ENCODE results near the gene MEIS1. TPM values are rescaled to one million over a fixed set of nuclear protein-coding genes. Genes with fewer than 3 reads are reported as not detected.

The MEIS1 gene
- total RNA-seq, 1 experiment from 2014 or later = 6.2 TPM

DNA sequence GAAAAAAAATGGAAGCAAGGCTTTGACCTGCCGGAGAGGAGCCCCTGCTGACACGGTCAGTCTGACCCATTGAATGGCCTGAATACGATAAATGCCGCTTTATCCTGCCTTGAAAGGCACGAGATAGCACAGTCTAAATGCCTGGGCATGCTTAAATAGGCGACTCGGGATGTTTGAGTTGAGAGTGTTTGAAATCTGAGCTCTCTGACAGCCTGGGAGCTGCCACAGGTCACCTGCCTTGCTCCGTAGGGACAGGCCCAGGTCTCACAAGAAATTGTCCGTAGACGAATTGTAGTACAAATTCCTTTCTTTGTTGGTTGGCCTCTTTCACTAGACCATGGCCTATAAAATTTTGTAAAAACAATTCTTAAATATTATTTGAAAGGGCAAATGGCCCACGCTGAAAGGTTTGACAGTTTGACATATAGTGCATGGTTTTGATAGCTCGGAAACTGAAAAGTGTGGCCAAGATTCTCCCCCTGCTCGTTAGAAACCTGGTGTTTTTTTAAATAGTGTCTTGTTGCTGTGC lies 72.8 kb downstream of the MEIS1 start:
- H3K36me3 ChIP-seq = no peaks in the 10 kb centered on the region
- no peak for DNase-seq (ENCODE audit: low read depth in 1 of 2, low spot score in 2 of 2)
- H3K27ac ChIP-seq = no peak overlapping the region
- H3K4me3 ChIP-seq = no peak overlapping the region
- H3K4me1 ChIP-seq (replicated peaks) = peaks cover 19% of the 10 kb centered on the region
- no peaks in the 10 kb centered on the region for H3K9me3 ChIP-seq (replicated peaks)
- H3K27me3 ChIP-seq (replicated peaks) = no peaks in the 10 kb centered on the region

DNA sequence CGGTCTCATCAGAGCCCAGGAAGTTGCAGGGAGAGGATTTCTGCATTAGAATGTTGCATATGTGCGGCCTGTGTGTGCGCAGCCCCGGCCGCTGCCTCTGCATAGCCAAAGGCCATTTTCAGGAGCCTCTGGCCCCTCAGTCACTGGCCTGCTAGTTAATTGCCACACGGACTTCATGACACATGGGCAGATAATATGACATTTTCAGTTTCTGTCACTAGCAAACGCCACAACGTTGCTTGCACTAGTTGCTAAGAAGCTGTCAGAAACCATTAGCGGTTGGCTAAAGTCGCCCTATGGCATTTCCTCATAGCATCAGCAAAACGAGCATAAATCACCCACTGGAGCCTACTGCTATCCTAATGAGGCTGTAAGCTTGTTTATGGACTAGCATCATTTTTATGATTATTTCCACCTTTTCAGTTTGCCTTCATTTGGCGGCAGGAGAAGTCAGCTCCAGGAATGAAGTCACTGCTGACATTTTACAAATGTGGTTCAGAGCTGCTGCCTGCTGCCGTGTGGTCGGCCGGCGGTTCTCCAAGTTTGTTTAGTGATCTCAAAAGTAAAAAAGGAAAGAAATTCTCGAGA lies 73.7 kb downstream of the MEIS1 start:
- Histone ChIP-seq H3K9me3 (replicated peaks) (no peaks in the 10 kb centered on the region), H3K4me1 (replicated peaks) (peaks cover 19% of the 10 kb centered on the region), H3K36me3 (no peaks in the 10 kb centered on the region), H3K4me3 (no peak overlapping the region), H3K27ac (peak overlapping the region; percentile 50; the same call in 1 of the 2 replicates), H3K27me3 (replicated peaks) (no peaks in the 10 kb centered on the region)
- peak in 1 of 2 experiments; percentile 29 for DNase-seq (ENCODE audit: low read depth in 1 of 2, low spot score in 2 of 2)

DNA sequence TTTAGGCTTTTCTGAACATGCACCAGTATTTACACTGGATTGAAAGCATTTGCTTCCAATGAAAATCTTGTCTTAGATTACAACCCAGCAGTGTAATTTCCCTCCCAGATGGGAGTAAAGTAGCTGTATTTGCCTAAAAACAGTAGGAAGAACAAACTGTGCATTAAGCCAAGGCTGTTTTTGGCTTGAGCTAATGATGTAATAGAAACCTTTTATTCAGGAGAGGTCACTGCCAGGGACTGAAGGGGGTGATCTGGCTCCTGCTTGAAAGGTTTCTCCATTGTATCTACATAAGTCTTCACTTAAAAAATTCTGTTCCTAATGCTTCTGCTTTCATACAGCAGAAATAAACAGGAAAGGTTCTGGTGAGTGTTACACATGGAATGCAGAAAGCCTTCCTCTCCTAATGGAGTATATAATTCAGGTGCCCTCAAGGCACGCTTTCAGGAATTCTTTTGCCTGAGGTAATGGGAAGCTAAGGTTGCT lies 74.4 kb downstream of the MEIS1 start:
- Histone ChIP-seq H3K27ac (peak overlapping the region; percentile 50), H3K4me1 (replicated peaks) (peaks cover 19% of the 10 kb centered on the region), H3K9me3 (replicated peaks) (no peaks in the 10 kb centered on the region), H3K4me3 (no peak overlapping the region), H3K36me3 (no peaks in the 10 kb centered on the region), H3K27me3 (replicated peaks) (no peaks in the 10 kb centered on the region)
- DNase-seq (ENCODE audit: low read depth in 1 of 2, low spot score in 2 of 2) = peak in 1 of 2 experiments; percentile 45

DNA sequence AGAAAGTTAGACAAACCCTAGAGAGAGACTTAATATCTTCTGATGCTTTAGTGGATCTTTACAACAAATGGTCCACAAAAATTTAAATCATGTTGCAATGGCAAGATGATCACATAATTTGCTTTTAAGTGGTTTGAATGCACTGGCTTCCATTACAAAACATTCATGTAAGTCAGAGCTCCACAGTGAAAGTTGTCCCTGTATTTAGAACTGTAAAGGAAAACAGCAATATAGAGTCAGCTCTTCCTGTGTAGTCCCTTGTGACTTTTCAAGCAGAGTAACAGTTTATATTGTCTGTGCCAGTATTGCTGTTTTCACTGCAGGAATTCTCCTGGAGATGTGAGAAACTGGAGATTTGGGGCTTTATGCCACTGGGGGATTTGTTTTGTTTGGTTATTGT lies 77.7 kb downstream of the MEIS1 start:
- no peak overlapping the region for H3K27ac ChIP-seq
- H3K4me3 ChIP-seq = no peak overlapping the region
- DNase-seq (ENCODE audit: low read depth in 1 of 2, low spot score in 2 of 2) = no peak
- H3K36me3 ChIP-seq = no peaks in the 10 kb centered on the region
- H3K4me1 ChIP-seq (replicated peaks) = peaks cover 19% of the 10 kb centered on the region
- no peaks in the 10 kb centered on the region; the same call in 1 of the 2 replicates for H3K9me3 ChIP-seq (replicated peaks)
- H3K27me3 ChIP-seq (replicated peaks) = no peaks in the 10 kb centered on the region

DNA sequence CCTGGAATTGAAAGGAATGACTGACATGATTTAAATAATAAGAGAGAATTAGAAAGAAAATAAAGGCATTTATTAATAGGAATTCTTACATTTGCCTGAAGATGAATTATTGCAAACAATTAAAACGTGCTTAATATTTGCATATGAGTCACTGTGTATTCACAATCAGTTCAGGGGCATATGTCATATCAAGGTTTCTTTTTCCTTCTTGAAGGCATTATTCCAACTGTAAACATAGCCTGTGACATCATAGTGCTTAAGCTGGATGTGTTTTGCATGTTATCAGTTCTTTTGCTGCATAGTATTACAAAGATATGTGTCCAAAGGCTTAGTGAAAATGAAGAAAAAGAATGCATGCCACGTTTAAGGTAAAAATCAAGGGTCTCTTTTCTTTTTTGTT lies 80.8 kb downstream of the MEIS1 start:
- no peaks in the 10 kb centered on the region for H3K36me3 ChIP-seq
- no peaks in the 10 kb centered on the region for H3K27me3 ChIP-seq (replicated peaks)
- H3K9me3 ChIP-seq (replicated peaks) = no peaks in the 10 kb centered on the region; the same call in 1 of the 2 replicates
- no peak for DNase-seq (ENCODE audit: low read depth in 1 of 2, low spot score in 2 of 2)
- H3K4me1 ChIP-seq (replicated peaks) = no peaks in the 10 kb centered on the region
- H3K4me3 ChIP-seq = no peak overlapping the region
- no peak overlapping the region for H3K27ac ChIP-seq

DNA sequence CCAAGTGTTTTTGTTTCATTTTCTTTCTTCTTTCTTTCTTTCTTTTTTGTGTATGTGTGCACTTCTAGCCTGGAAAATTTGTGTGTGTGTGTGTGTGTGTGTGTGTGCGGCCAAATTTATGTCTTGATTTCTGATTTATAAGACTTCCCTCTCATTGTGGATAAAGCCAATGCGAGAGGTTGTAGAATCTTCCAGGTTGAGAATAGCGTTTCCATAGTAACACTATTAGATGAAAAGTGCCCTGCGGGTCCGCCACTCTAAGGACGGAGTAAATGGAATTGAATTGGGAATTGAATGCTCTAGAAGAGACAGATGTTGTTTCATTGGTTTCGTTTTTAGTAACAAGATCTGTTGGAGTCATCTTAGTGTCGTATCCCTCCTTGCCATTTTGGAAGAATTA lies 81.6 kb downstream of the MEIS1 start:
- H3K27me3 ChIP-seq (replicated peaks) = no peaks in the 10 kb centered on the region

DNA sequence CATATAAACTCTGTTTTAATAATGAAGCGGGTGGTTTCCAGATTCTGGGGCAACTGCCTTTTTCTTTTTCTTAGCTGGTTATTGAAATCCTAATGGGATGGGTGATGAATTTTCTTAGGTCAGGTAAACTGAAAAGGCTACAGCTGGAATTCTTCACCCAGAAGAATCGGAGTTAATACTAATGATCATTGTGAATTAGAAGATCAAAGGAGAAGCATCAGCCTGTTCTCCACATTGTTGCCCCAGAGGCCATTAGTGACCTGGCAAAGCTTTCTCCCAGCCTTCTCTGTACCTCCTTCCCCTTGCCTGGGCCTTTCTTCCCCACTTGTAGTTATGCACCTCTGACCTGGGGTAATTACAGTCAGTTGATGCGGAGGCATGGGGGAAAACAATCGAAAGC lies 82.8 kb downstream of the MEIS1 start:
- DNase-seq (ENCODE audit: low read depth in 1 of 2, low spot score in 2 of 2) = no peak
- no peaks in the 10 kb centered on the region; the same call in 1 of the 2 replicates for H3K9me3 ChIP-seq (replicated peaks)
- no peaks in the 10 kb centered on the region for H3K36me3 ChIP-seq
- no peak overlapping the region for H3K27ac ChIP-seq
- H3K27me3 ChIP-seq (replicated peaks) = no peaks in the 10 kb centered on the region
- H3K4me1 ChIP-seq (replicated peaks) = no peaks in the 10 kb centered on the region
- H3K4me3 ChIP-seq = no peak overlapping the region

More for the DNA sequence above, 81.6 kb downstream of the MEIS1 start:
- Histone ChIP-seq H3K27ac (no peak overlapping the region), H3K4me3 (no peak overlapping the region), H3K36me3 (no peaks in the 10 kb centered on the region), H3K9me3 (replicated peaks) (no peaks in the 10 kb centered on the region; the same call in 1 of the 2 replicates), H3K4me1 (replicated peaks) (no peaks in the 10 kb centered on the region)
- no peak for DNase-seq (ENCODE audit: low read depth in 1 of 2, low spot score in 2 of 2)

DNA sequence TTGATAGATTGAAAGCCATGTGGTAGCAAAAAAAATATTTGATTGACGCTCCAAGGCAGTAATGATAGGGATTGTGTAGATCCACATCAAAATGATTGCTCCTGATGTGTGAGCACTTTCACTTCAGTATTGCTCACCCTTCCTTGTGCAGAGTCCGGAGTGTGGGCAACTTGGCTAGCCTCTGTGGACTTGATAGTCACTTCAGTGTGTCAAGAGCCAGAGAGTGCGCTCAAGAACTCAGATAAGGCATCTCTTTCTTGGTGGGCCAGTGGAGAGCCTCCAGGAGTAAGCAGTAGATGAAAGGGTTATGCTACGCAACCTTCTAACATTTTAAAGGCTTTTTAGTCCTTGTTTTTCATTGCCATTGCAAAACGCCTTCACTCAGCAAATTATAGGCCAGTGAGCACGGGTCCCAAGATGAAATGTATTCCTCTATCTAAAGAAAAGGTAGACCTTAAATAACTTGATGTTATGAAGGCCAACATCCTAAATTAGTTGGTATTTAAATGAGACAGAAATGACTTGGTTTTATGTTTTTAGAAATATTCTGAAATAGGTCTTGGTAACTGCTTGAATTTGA lies 84.4 kb downstream of the MEIS1 start:
- no peaks in the 10 kb centered on the region for H3K36me3 ChIP-seq
- no peaks in the 10 kb centered on the region for H3K4me1 ChIP-seq (replicated peaks)
- no peaks in the 10 kb centered on the region for H3K27me3 ChIP-seq (replicated peaks)
- H3K27ac ChIP-seq = no peak overlapping the region
- DNase-seq (ENCODE audit: low read depth in 1 of 2, low spot score in 2 of 2) = no peak
- H3K9me3 ChIP-seq (replicated peaks) = no peaks in the 10 kb centered on the region; the same call in 1 of the 2 replicates
- H3K4me3 ChIP-seq = no peak overlapping the region

DNA sequence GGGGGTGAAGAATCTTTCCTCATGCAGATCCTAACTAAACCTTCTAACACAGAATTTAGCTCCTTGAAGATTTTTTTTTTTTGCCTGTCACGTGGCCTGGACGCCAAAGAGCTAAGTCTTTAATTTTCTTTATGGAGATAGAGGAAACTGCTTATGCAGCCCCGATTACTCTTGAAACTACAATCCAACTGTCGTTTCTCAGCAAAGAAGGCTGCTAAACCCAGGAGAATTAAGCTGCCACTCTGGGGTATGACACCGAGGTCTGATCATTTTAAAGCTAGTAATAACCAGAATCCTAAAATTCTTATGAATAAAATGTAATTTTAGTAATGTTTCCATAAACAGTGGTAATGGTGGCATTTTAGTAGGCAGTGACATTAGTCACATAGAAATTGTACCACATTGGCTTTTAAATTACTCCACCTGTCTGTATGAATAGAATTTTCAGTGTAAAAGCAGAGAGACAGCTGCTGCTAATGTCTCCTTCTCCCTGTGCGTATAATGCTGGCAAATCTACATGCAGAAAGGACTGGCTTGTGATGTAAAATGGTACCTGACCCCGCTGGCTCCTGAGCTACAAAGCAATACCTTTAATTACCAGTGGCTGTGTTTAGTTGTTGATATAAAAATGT lies 86.5 kb downstream of the MEIS1 start:
- Histone ChIP-seq H3K27ac (no peak overlapping the region), H3K36me3 (no peaks in the 10 kb centered on the region), H3K27me3 (replicated peaks) (no peaks in the 10 kb centered on the region), H3K4me3 (no peak overlapping the region), H3K9me3 (replicated peaks) (no peaks in the 10 kb centered on the region; the same call in 1 of the 2 replicates), H3K4me1 (replicated peaks) (no peaks in the 10 kb centered on the region)
- DNase-seq (ENCODE audit: low read depth in 1 of 2, low spot score in 2 of 2) = no peak

DNA sequence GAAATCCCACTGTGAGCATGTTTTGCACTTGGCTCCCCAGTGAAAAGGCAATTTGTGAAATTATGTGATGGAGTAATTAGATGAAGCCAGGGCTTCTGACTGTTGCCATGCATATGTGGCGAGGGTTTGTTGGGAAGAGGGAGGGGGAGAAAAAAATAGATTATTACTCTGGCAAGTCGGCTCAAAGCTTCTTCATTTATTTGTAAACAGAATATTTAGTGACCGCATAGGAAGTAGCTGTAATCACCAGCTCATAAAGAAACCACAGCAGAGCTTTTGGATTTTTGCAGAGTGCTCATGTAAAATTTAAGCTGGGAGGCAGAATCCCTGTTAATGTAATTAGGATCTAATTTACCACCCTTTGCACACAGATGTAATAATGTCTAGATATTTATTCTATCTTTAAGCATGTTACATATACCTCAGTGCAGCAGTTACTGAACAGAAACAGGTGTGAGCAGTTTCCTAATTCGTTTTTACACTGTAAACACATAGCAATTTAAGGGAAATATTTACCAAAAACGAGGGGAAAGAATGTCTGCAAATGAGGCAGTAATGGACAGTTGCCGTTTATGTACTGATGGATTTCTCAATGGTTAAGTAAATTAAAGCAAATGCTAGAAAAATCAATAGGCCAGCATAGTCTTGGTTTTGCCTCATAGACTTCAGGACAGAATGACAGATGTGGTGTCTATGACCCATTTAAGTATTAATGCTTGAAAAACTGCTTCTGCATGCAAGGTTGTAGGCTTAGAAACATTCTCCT lies 87.9 kb downstream of the MEIS1 start:
- H3K9me3 ChIP-seq (replicated peaks) = no peaks in the 10 kb centered on the region; the same call in 1 of the 2 replicates
- H3K27ac ChIP-seq = no peak overlapping the region
- H3K36me3 ChIP-seq = no peaks in the 10 kb centered on the region
- DNase-seq (ENCODE audit: low read depth in 1 of 2, low spot score in 2 of 2) = no peak
- no peak overlapping the region for H3K4me3 ChIP-seq
- H3K27me3 ChIP-seq (replicated peaks) = no peaks in the 10 kb centered on the region
- H3K4me1 ChIP-seq (replicated peaks) = no peaks in the 10 kb centered on the region

DNA sequence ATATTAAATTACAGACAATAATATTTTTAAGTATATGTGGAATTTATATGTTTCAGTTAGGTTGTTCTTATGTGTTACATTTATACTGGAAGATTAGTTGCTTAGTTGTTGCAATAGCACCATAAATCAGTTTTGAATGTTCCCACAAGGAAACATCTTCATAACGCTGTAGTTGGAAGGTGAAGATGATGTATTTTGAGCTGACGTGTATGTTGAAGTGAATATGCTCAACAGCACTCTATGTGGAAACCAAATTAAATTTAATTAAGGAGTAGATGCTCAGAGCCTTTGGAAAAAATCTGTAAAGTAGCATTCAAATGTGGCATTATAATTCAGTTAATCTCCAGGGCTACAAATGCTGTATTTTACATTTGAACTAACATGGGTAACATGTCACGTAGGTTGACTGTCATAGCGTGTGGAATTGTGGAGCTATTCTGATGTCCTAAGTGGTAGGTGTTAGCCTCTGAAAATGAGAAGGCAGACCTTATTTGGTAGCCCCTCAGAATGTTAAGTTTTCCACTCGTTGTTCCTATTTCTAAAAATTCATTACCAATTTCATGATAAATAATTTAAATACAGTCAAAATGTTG lies 88.5 kb downstream of the MEIS1 start:
- no peaks in the 10 kb centered on the region for H3K27me3 ChIP-seq (replicated peaks)
- H3K27ac ChIP-seq = no peak overlapping the region
- DNase-seq (ENCODE audit: low read depth in 1 of 2, low spot score in 2 of 2) = no peak
- no peak overlapping the region for H3K4me3 ChIP-seq
- no peaks in the 10 kb centered on the region for H3K36me3 ChIP-seq
- H3K4me1 ChIP-seq (replicated peaks) = no peaks in the 10 kb centered on the region
- H3K9me3 ChIP-seq (replicated peaks) = no peaks in the 10 kb centered on the region; the same call in 1 of the 2 replicates

DNA sequence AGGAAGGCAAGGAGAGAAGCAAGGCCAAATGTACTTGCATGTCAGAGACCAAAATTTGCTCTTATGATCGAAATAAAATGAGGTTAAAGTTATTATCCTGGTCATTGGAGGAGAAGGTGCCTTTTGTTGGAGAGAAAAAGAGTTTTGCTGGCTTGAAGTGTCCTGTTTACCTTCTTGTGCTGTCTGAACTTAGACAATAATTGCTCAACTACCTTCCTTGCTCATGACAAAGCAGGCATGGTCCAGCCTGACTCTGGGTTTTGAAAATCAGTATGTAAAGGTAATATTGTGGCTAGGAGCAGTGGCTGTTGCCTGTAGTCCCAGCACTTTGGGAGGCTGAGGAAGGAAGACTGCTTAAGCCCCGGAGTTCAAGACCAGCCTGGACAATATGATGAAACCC lies 89.1 kb downstream of the MEIS1 start:
- H3K27me3 ChIP-seq (replicated peaks) = no peaks in the 10 kb centered on the region
- no peak overlapping the region for H3K4me3 ChIP-seq
- no peak for DNase-seq (ENCODE audit: low read depth in 1 of 2, low spot score in 2 of 2)
- H3K36me3 ChIP-seq = no peaks in the 10 kb centered on the region
- H3K4me1 ChIP-seq (replicated peaks) = no peaks in the 10 kb centered on the region
- H3K27ac ChIP-seq = no peak overlapping the region
- no peaks in the 10 kb centered on the region; the same call in 1 of the 2 replicates for H3K9me3 ChIP-seq (replicated peaks)

DNA sequence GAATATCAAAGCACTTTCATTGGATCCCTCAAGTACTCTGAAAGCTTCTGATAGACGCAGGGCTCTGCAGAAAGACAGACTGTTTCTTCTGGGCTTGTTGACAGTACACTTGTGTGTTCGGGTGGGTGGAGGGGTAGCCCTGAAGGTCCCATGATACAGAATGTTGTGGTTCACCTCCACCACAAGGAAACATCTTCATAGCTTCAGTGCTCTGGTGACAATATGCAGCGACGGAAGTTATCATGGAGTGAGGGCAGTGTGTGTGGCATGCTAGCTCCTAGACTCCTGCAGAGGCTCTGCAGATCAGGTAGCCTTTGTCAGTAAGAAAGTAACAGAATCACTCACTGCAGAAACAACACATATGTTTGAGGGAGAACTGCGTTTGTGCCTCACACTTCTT lies 90.7 kb downstream of the MEIS1 start:
- H3K9me3 ChIP-seq (replicated peaks) = no peaks in the 10 kb centered on the region; the same call in 1 of the 2 replicates
- no peak overlapping the region for H3K4me3 ChIP-seq
- H3K27ac ChIP-seq = no peak overlapping the region
- DNase-seq (ENCODE audit: low read depth in 1 of 2, low spot score in 2 of 2) = no peak
- H3K4me1 ChIP-seq (replicated peaks) = no peaks in the 10 kb centered on the region
- no peaks in the 10 kb centered on the region for H3K27me3 ChIP-seq (replicated peaks)
- H3K36me3 ChIP-seq = no peaks in the 10 kb centered on the region

All from SJSA1 (cell line).